ENCODE measurements around the gene PTGES3. TPM values are rescaled to one million over a fixed set of nuclear protein-coding genes. Genes with fewer than 3 reads are reported as not detected.
"Not testable (repeated sequence)": the region's sequence is repeated elsewhere in the genome, so short reads cannot be mapped to it uniquely, and the experiment has no call there.

Gene PTGES3
- total RNA-seq, 1 donor from 2014 or later, result 190 TPM

GRCh38 chr12:56661560-56661959 lies 26.5 kb downstream of the PTGES3 start:
- intact Hi-C loops (cut with micrococcal nuclease), result no loop called here

GRCh38 chr12:56658921-56659320 lies 29.2 kb downstream of the PTGES3 start:
- intact Hi-C loops (cut with micrococcal nuclease), result no loop called here

GRCh38 chr12:56657416-56658379 lies 30.4 kb downstream of the PTGES3 start:
- intact Hi-C loops (cut with micrococcal nuclease), result no loop called here

GRCh38 chr12:56653781-56654180 lies 34.3 kb downstream of the PTGES3 start:
- intact Hi-C loops (cut with micrococcal nuclease), result not testable (repeated sequence)

GRCh38 chr12:56648023-56648422 lies 40.1 kb downstream of the PTGES3 start:
- intact Hi-C loops (cut with micrococcal nuclease), result loop anchor here (5.0 kb wide), 1 partner anchor 831 kb away; the partner anchor contains the start of genes ORMDL2 and SARNP

GRCh38 chr12:56645717-56646446 lies 42.2 kb downstream of the PTGES3 start, which contains the start of gene ATP5F1B:
ATP5F1B (minus strand) TSS chr12:56645984; CDS start chr12:56645963, 21 bp downstream.
- intact Hi-C loops (cut with micrococcal nuclease), result loop anchor here (1.0 to 5.0 kb wide), 10 partner anchors 10 to 829 kb away; partner anchors contain the start of genes NACA, ORMDL2, PRIM1 and PTGES3

GRCh38 chr12:56645201-56645716 lies 42.8 kb downstream of the PTGES3 start:
- intact Hi-C loops (cut with micrococcal nuclease), result loop anchor here (5.0 kb wide), 1 partner anchor 828 kb away; the partner anchor contains the start of genes ORMDL2 and SARNP

- intact Hi-C loops (cut with micrococcal nuclease), result loop anchor here (5.0 kb wide), 1 partner anchor 827 kb away; the partner anchor contains the start of genes ORMDL2 and SARNP
These were observed 43.4 kb downstream of the PTGES3 start for GRCh38 chr12:56644654-56645053.

GRCh38 chr12:56641219-56641618 lies 46.9 kb downstream of the PTGES3 start:
- intact Hi-C loops (cut with micrococcal nuclease), result no loop called here

- intact Hi-C loops (cut with micrococcal nuclease), result loop anchor here (2.0 to 5.0 kb wide), 11 partner anchors 65 to 1115 kb away; partner anchors contain the start of genes BLOC1S1, CDK4, CS and DGKA
These were observed 50.5 kb downstream of the PTGES3 start for GRCh38 chr12:56637621-56638020.

GRCh38 chr12:56636675-56637540 lies 51.2 kb downstream of the PTGES3 start:
- intact Hi-C loops (cut with micrococcal nuclease), result loop anchor here (1.0 to 5.0 kb wide), 17 partner anchors 9 to 1115 kb away; partner anchors contain the start of genes BLOC1S1, CDK4, CS and DGKA

GRCh38 chr12:56635806-56636674 lies 52.0 kb downstream of the PTGES3 start:
- intact Hi-C loops (cut with micrococcal nuclease), result loop anchor here (1.0 to 5.0 kb wide), 18 partner anchors 8 to 1116 kb away; partner anchors contain the start of genes BLOC1S1, CDK4, CS and DGKA

- intact Hi-C loops (cut with micrococcal nuclease), result loop anchor here (2.0 to 5.0 kb wide), 7 partner anchors 186 to 1117 kb away; partner anchors contain the start of genes BLOC1S1, CDK4, INHBC and NABP2
These were observed 53.0 kb downstream of the PTGES3 start for GRCh38 chr12:56634837-56635791.

GRCh38 chr12:56634242-56634836 lies 53.7 kb downstream of the PTGES3 start:
- intact Hi-C loops (cut with micrococcal nuclease), result loop anchor here (2.0 to 5.0 kb wide), 2 partner anchors 186 to 412 kb away; partner anchors contain the start of genes NABP2, RNF41 and TIMELESS

- intact Hi-C loops (cut with micrococcal nuclease), result loop anchor here (2.0 to 5.0 kb wide), 2 partner anchors 185 to 411 kb away; partner anchors contain the start of genes NABP2, RNF41 and TIMELESS
These were observed 54.4 kb downstream of the PTGES3 start for GRCh38 chr12:56633468-56634241.
